ENCODE measurements around the gene TTL. TPM values are rescaled to one million over a fixed set of nuclear protein-coding genes. Genes with fewer than 3 reads are reported as not detected.

The TTL gene
- total RNA-seq, 1 experiment from 2014 or later, result 81.5 TPM

GRCh38 chr2:112483042-112483473 lies 1.1 kb downstream of the TTL start:
- in situ Hi-C loops (cut with HindIII; ENCODE audit: low pct_unique_long_range_greater_than_20kb, low sequenced_read_pairs), result no loop called here
- no peaks in the 10 kb centered on the region; the same call in 1 of the 2 replicates for H3K36me3 ChIP-seq (ENCODE audit: control insufficient read depth, insufficient read depth, low read length)
- H3K9me3 ChIP-seq (ENCODE audit: control insufficient read depth, insufficient read depth, low read depth, low read length), result no peaks in the 10 kb centered on the region
- ChIA-PET POLR2A (interaction anchor here (0.7 kb wide), 1 partner anchor 298 kb away, joined by 15 read pairs; no protein-coding TSS in a partner anchor), CTCF (no interaction called here)
- TF ChIP-seq, protein P1, sequence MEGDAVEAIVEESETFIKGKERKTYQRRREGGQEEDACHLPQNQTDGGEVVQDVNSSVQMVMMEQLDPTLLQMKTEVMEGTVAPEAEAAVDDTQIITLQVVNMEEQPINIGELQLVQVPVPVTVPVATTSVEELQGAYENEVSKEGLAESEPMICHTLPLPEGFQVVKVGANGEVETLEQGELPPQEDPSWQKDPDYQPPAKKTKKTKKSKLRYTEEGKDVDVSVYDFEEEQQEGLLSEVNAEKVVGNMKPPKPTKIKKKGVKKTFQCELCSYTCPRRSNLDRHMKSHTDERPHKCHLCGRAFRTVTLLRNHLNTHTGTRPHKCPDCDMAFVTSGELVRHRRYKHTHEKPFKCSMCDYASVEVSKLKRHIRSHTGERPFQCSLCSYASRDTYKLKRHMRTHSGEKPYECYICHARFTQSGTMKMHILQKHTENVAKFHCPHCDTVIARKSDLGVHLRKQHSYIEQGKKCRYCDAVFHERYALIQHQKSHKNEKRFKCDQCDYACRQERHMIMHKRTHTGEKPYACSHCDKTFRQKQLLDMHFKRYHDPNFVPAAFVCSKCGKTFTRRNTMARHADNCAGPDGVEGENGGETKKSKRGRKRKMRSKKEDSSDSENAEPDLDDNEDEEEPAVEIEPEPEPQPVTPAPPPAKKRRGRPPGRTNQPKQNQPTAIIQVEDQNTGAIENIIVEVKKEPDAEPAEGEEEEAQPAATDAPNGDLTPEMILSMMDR (IDR thresholded peaks at IDR 0.05), result no peak
- TF ChIP-seq POLR2AphosphoS5 (IDR thresholded peaks at IDR 0.05; ENCODE audit: low read depth, low read length) (no peak), TCF7L2 (IDR thresholded peaks at IDR 0.05; ENCODE audit: low read depth, low read length) (peak; percentile 50; the same call in 1 of the 2 replicates)
- peak overlapping the region; percentile 89 to 95 for H3K4me3 ChIP-seq (ENCODE audit: low read depth in 2 of 2, low read length in 2 of 2)
- intact Hi-C loops (cut with micrococcal nuclease; ENCODE audit: unreplicated experiment), result loop anchor here (5.0 kb wide), 1 partner anchor 99 kb away; the partner anchor contains the start of gene CHCHD5
- ATAC-seq (no peak), DNase-seq (ENCODE audit: low read depth, low spot score) (no peak)
- no peaks in the 10 kb centered on the region for H3K27me3 ChIP-seq (ENCODE audit: control insufficient read depth, insufficient read depth, low read length)
- peak overlapping the region; percentile 91 for H3K27ac ChIP-seq (ENCODE audit: low read length)
- BruUV-seq (replicated peaks), result no TSS peak
- H3K4me1 ChIP-seq (ENCODE audit: control insufficient read depth, insufficient read depth, low read length), result peaks cover 16% of the 10 kb centered on the region

DNA sequence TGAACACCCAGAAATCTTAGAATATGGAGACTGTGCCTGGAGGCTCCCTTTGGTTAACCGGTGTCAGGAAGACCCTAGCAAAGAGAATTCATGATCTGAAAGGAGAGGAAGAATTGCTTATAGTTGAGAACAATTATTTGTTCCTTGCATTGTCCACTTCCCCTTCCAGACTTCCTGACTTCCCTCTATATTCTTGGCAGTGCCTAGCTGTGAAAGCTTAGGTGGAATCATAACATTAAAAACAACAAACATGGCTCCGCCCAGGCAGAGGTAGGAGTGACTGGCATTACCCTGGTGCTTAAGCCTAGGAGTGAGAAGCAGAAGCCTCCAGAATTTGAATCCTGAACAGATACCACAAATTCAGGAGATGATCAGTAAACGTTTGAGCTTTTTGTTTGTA lies 1.9 kb downstream of the TTL start:
- no peak for ATAC-seq
- peak overlapping the region; percentile 91 for H3K27ac ChIP-seq (ENCODE audit: low read length)
- H3K4me1 ChIP-seq (ENCODE audit: control insufficient read depth, insufficient read depth, low read length), result peaks cover 16% of the 10 kb centered on the region
- no peaks in the 10 kb centered on the region; the same call in 1 of the 2 replicates for H3K36me3 ChIP-seq (ENCODE audit: control insufficient read depth, insufficient read depth, low read length)
- ChIA-PET CTCF (no interaction called here), POLR2A (interaction anchor here (0.6 kb wide), 1 partner anchor 93 kb away, joined by 3 read pairs; no protein-coding TSS in a partner anchor)
- no TSS peak for BruUV-seq (replicated peaks)
- TF ChIP-seq, protein P1 (IDR thresholded peaks at IDR 0.05), result no peak
- TF ChIP-seq SIN3A (IDR thresholded peaks at IDR 0.05; ENCODE audit: borderline replicate concordance, insufficient read depth, low read depth, low read length) (no peak), POLR2AphosphoS5 (IDR thresholded peaks at IDR 0.05; ENCODE audit: low read depth, low read length) (no peak), TCF7L2 (IDR thresholded peaks at IDR 0.05; ENCODE audit: low read depth, low read length) (no peak)
- TF ChIP-seq, protein P2, sequence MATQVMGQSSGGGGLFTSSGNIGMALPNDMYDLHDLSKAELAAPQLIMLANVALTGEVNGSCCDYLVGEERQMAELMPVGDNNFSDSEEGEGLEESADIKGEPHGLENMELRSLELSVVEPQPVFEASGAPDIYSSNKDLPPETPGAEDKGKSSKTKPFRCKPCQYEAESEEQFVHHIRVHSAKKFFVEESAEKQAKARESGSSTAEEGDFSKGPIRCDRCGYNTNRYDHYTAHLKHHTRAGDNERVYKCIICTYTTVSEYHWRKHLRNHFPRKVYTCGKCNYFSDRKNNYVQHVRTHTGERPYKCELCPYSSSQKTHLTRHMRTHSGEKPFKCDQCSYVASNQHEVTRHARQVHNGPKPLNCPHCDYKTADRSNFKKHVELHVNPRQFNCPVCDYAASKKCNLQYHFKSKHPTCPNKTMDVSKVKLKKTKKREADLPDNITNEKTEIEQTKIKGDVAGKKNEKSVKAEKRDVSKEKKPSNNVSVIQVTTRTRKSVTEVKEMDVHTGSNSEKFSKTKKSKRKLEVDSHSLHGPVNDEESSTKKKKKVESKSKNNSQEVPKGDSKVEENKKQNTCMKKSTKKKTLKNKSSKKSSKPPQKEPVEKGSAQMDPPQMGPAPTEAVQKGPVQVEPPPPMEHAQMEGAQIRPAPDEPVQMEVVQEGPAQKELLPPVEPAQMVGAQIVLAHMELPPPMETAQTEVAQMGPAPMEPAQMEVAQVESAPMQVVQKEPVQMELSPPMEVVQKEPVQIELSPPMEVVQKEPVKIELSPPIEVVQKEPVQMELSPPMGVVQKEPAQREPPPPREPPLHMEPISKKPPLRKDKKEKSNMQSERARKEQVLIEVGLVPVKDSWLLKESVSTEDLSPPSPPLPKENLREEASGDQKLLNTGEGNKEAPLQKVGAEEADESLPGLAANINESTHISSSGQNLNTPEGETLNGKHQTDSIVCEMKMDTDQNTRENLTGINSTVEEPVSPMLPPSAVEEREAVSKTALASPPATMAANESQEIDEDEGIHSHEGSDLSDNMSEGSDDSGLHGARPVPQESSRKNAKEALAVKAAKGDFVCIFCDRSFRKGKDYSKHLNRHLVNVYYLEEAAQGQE (IDR thresholded peaks at IDR 0.05; ENCODE audit: insufficient read depth in 1 of 2, low read depth in 2 of 2, low read length in 1 of 2), result no peak
- H3K27me3 ChIP-seq (ENCODE audit: control insufficient read depth, insufficient read depth, low read length), result no peaks in the 10 kb centered on the region
- H3K4me3 ChIP-seq (ENCODE audit: low read depth in 2 of 2, low read length in 2 of 2), result peak overlapping the region; percentile 89 to 95
- DNase-seq (ENCODE audit: low read depth, low spot score), result no peak
- no peaks in the 10 kb centered on the region for H3K9me3 ChIP-seq (ENCODE audit: control insufficient read depth, insufficient read depth, low read depth, low read length)
- intact Hi-C loops (cut with micrococcal nuclease; ENCODE audit: unreplicated experiment) (loop anchor here (5.0 kb wide), 1 partner anchor 98 kb away; the partner anchor contains the start of gene CHCHD5), in situ Hi-C loops (cut with HindIII; ENCODE audit: low pct_unique_long_range_greater_than_20kb, low sequenced_read_pairs) (no loop called here)
